Sigmoid colon (tissue), 7 donors: ENCODE measurements around the gene SCG5. TPM values are rescaled to one million over a fixed set of nuclear protein-coding genes. Genes with fewer than 3 reads are reported as not detected.

Experiments
- DNase-seq: peaks from one replicate; pipeline ENCODE4 v3.0.0-alpha.2; 2019
- H3K27ac ChIP-seq, 4 donors: fragments of 200-600 bp; sonication (generic); one replicate each; pipeline ENCODE4 v1.5.1; 2016 to 2019; ENCODE audit warnings: mild to moderate bottlenecking in 1 of 4
- H3K27me3 ChIP-seq, 3 donors: fragments of 200-600 bp; sonication (generic); one replicate each; pipeline ENCODE4 v1.5.1; 2019; ENCODE audit warnings: mild to moderate bottlenecking in 1 of 3
- H3K36me3 ChIP-seq, 4 donors: fragments of 200-600 bp; sonication (generic); one replicate each; pipeline ENCODE4 v1.5.1; 2016 to 2019
- H3K4me1 ChIP-seq, 4 donors: fragments of 200-600 bp; sonication (generic); one replicate each; pipeline ENCODE4 v1.5.1; 2017 to 2019
- H3K4me3 ChIP-seq, 4 donors: fragments of 200-600 bp; sonication (generic); one replicate each; pipeline ENCODE4 v1.5.1; 2017 to 2019; ENCODE audit warnings: mild to moderate bottlenecking in 2 of 4, moderate library complexity in 1 of 4
- H3K9me3 ChIP-seq, 4 donors: fragments of 200-600 bp in 3 of 4; sonication (generic) in 3 of 4; one replicate each; pipeline versions ENCODE4 v1.5.1 to v1.6.1; 2013 to 2019
- CTCF ChIP-seq, 4 experiments: fragments of 450-650 bp in 3 of 4; fragments of 200-600 bp in 1 of 4; IDR thresholded peaks; one replicate each; pipeline ENCODE4 v1.5.1; 2016 to 2019; ENCODE audit warnings: antibody characterized with exemption in 4 of 4, mild to moderate bottlenecking in 3 of 4, moderate library complexity in 2 of 4
- EP300 ChIP-seq, 4 donors: sonication (generic); formaldehyde crosslinking; IDR thresholded peaks; one replicate each; pipeline ENCODE4 v1.6.1; 2017; ENCODE audit warnings: antibody characterized with exemption in 4 of 4
- POLR2A ChIP-seq, 2 donors: fragments of 450-650 bp; IDR thresholded peaks; one replicate each; pipeline ENCODE4 v1.6.1; 2016; ENCODE audit warnings: antibody characterized with exemption in 2 of 2, mild to moderate bottlenecking in 2 of 2, moderate library complexity in 2 of 2
- POLR2AphosphoS5 ChIP-seq, 4 donors: sonication (generic); formaldehyde crosslinking; IDR thresholded peaks; one replicate each; pipeline ENCODE4 v1.6.1; 2017; ENCODE audit warnings: antibody characterized with exemption in 4 of 4
- WGBS, 2 donors: extraction: QIAGEN DNeasy Blood & Tissue Kit; methylation state at CpG; one replicate each; pipeline ENCODE4 v1.1.7; 2013; 5-methylcytosine and 5-hydroxymethylcytosine counted together
- intact Hi-C: fragments of 100-400 bp; cut with DNase I; formaldehyde crosslinking; loops from one replicate; pipeline ENCODE4 v1.15.1; 2023
- polyA plus RNA-seq, 3 donors: library from polyadenylated mRNA; stranded (reverse); fragments of 200-250 nt; gene quantifications; one replicate each; pipeline ENCODE4 v1.2.3, GENCODE V29; 2013
- total RNA-seq, 4 donors: library from RNA; depleted of rRNA; stranded (reverse); fragments of >200 nt; gene quantifications; one replicate each; pipeline ENCODE4 v1.1.0, GENCODE V29; 2016
- donor health status: healthy with polysubstance abuse.
- donor health status: Bipolar disorder and iron deficiency.
- donor health status: healthy.

The SCG5 gene
- total and polyA plus RNA-seq, 7 donors = 2.2 to 10.0 (median 3.3) TPM

DNA sequence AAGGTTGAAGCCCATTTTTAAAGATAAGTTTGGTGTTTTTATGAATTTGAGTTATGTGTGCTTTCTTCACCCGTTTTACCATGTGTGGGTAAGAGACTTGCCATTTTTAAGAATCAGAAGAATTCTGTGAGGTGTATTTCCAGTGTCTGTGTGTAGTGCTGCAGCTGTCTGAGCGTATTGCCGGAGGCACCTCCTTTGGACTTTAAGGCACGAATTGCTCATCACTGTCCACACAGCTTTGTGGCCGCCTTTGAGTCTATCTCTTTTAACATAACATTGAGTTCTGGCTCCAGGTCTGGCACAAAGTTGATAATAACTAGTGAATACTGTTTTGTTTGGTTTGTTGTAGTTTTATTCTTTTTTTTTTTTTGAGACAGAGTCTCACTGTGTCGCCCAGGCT, 25.8 kb downstream of the SCG5 start:
- intact Hi-C loops = no loop called here
- 95 to 99% methylated on average over 6 of the region's 6 CpGs for WGBS, 2 donors

DNA sequence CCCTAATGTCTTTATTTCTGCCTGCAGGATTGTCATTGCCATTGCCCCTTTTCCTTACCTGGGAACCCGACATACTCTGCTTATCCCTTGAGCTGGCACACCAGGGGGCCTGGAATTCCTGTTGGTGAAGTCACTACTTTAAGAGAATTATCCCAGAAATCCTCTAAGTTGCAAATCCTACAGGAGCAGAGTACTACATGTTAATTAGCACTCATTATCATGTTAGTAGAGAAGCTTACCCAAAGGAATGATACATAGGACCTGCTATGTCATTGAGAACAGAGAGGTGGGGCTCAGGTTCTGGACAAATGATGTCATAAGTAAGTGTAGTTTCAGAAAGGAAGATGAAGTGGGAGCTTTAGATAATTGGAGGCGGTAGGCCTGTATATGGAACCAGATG, 27.4 kb downstream of the SCG5 start:
- no peak overlapping the region for H3K27ac ChIP-seq
- no peaks in the 10 kb centered on the region for H3K4me1 ChIP-seq
- WGBS, 2 donors = 88 to 93% methylated on average over 2 of the region's 2 CpGs
- no peaks in the 10 kb centered on the region for H3K9me3 ChIP-seq
- intact Hi-C loops = no loop called here
- H3K27me3 ChIP-seq = no peaks in the 10 kb centered on the region
- no peak overlapping the region for H3K4me3 ChIP-seq
- no peak for TF ChIP-seq CTCF (IDR thresholded peaks at IDR 0.05)
- TF ChIP-seq POLR2A (IDR thresholded peaks at IDR 0.05) = no peak
- TF ChIP-seq EP300 (IDR thresholded peaks at IDR 0.05) = no peak
- no peak for TF ChIP-seq POLR2AphosphoS5 (IDR thresholded peaks at IDR 0.05)
- H3K36me3 ChIP-seq = no peaks in the 10 kb centered on the region
- DNase-seq = no peak

More for the DNA sequence above, 25.8 kb downstream of the SCG5 start:
- TF ChIP-seq POLR2AphosphoS5 (IDR thresholded peaks at IDR 0.05) (no peak), EP300 (IDR thresholded peaks at IDR 0.05) (no peak), POLR2A (IDR thresholded peaks at IDR 0.05) (no peak), CTCF (IDR thresholded peaks at IDR 0.05) (no peak)
- Histone ChIP-seq H3K4me3 (no peak overlapping the region), H3K4me1 (no peaks in the 10 kb centered on the region), H3K36me3 (no peaks in the 10 kb centered on the region), H3K9me3 (no peaks in the 10 kb centered on the region), H3K27me3 (no peaks in the 10 kb centered on the region), H3K27ac (no peak overlapping the region)
- DNase-seq = no peak

DNA sequence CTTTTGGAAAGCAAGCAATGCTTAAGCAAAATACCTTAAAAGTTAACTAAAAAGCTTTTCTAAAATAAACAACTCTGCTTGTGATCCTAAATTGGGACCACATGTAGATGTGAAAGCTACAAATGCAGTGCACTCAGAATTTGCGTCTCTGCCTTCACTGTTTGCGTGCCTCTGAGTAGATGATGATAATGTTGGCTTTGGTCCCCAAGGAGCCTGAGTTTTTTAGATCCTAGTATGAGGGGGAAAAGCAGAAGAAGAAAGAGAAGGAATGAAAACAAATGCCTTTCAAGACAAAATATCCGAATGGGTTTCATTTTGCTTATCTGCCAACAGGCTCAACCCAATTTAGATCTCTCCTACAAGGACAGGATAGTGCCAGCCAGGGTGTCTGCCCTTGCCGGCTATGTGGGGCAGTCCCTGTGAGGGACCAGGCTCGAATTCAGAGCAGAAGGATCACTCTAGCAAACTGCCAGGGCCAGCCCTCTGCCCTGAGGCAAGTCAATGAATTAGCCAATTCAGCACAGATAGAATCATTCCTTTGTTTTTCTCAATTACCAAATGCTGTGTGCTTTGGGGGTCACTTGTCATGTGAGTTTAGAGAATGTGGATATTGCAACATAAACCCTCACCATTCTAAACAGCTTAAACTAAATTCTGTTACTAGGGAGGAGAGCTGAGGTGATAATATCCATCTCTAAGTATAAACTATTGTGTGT, 28.5 kb downstream of the SCG5 start:
- H3K27me3 ChIP-seq = no peaks in the 10 kb centered on the region
- H3K4me3 ChIP-seq = no peak overlapping the region
- H3K9me3 ChIP-seq = no peaks in the 10 kb centered on the region
- WGBS, 2 donors = 55 to 67% methylated on average over 5 of the region's 5 CpGs
- no peaks in the 10 kb centered on the region for H3K36me3 ChIP-seq
- H3K4me1 ChIP-seq = peaks cover 0 to 5% (median 2%) of the 10 kb centered on the region in 4 donors
- intact Hi-C loops = no loop called here
- TF ChIP-seq EP300 (IDR thresholded peaks at IDR 0.05) (no peak), CTCF (IDR thresholded peaks at IDR 0.05) (no peak), POLR2AphosphoS5 (IDR thresholded peaks at IDR 0.05) (peak in 1 of 4 donors; percentile 28), POLR2A (IDR thresholded peaks at IDR 0.05) (no peak)
- peak overlapping the region in 1 of 4 donors; percentile 46 for H3K27ac ChIP-seq
- peak; percentile 72 for DNase-seq

GRCh38 chr15:32670623-32671022, 29.1 kb downstream of the SCG5 start:
- Histone ChIP-seq H3K9me3 (no peaks in the 10 kb centered on the region), H3K4me1 (peaks cover 0 to 6% (median 3%) of the 10 kb centered on the region in 4 donors), H3K36me3 (no peaks in the 10 kb centered on the region), H3K27ac (peak overlapping the region in 1 of 4 donors; percentile 46), H3K4me3 (no peak overlapping the region), H3K27me3 (no peaks in the 10 kb centered on the region)
- DNase-seq = no peak
- 90% methylated on average over 3 of the region's 3 CpGs for WGBS, 2 donors
- TF ChIP-seq CTCF (IDR thresholded peaks at IDR 0.05) (no peak), POLR2A (IDR thresholded peaks at IDR 0.05) (no peak), POLR2AphosphoS5 (IDR thresholded peaks at IDR 0.05) (no peak)
- intact Hi-C loops = no loop called here
